Astrocyte (in vitro differentiated cells and primary cell): Measurements from ENCODE around the gene SNRNP70.

Experiments used
- CTCF ChIP-seq: IDR thresholded peaks from 2 replicates; pipeline ENCODE4 v1.5.1; 2011; ENCODE audit warnings: low read depth, mild to moderate bottlenecking, inconsistent platforms, low read length, moderate library complexity; ENCODE audit not compliant: insufficient read depth
- EZH2 ChIP-seq: IDR thresholded peaks from 2 replicates; pipeline ENCODE4 v1.6.1; 2012; ENCODE audit warnings: mild to moderate bottlenecking, low read length, inconsistent platforms; ENCODE audit not compliant: insufficient read depth

DNA sequence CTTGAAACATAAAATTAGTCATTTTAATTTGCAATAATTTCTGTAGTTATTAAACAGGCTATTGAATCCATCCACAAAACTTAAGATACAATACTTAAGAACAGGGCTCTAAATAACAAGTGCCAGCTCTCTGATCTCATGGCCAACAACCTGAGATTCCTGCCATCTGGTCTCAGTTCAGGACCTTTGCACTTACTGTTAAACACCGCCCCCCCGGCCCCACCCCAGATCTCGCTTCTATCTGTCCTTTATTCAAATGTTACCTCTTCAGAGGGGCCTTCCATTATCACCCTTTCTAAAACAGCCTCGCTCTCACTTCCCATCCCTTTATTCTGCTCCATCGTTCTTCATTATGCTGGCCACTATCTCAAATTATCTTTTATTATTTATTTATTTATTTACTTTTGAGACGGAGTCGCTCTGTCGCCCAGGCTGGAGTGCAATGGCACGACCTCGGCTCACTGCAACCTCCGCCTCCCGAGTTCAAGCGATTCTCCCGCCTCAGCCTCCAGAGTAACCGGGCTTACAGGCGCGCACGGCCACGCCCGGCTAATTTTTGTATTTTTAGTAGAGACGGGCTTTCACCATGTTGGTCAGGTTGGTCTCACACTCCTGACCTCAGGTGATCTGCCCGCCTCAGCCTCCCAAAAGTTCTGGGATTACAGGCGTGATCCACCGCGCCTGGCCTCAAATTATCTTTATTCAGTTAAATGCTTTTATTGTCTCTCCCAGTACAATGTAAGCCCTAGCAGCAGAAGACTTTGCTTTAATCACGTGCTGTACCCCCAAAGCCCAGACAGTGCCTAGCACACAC is 838 bp upstream of the SNRNP70 start:
- TF ChIP-seq EZH2 (no peak), CTCF (no peak)
